Fibroblast of the conjunctiva (primary cell): Measurements from ENCODE around the gene TMEM39A.

Source experiments
- DNase-seq: peaks from one replicate; pipeline ENCODE4 v3.0.0-alpha.2; 2010; ENCODE audit warnings: low read depth

The TMEM39A gene

DNA sequence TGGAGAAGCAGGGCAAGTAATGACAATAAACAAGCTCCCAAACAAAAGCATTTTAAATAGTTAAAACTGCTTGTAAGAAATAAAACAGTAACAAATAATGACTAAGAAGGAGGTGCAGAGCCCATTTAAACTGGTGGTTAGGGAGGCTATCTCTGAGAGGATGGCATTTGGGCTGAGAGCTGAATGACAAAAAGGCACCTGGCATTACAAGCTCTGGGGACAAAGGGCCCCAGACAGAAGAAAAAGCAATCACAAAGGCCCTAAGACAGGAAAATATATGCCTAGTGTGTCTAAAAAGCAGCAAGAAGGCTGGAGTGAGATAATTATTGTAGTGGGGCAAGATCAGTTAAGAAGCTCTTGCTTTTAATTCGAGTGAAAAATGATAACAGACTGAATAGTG is 9.6 kb downstream of the TMEM39A start:
- no peak for DNase-seq

GRCh38 chr3:119444590-119444989 is 18.8 kb downstream of the TMEM39A start:
- DNase-seq = no peak

DNA sequence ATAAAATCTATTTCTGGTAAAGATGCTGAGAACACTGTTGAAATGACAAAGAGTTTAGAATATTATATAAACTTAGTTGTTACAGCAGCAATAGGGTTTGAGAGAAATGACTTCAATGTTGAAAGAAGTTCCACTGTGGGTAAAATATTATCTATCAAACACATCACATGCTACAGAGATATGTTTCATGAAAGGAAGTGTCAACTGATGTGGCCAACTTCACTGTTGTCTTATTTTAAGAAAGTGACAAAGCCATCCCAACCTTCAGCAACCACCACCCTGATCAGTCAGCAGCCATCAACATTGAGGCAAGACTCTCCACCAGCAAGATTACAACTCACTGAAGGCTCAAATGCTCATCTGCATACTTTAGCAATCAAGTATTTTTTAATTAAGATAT is 20.2 kb downstream of the TMEM39A start:
- no peak for DNase-seq

DNA sequence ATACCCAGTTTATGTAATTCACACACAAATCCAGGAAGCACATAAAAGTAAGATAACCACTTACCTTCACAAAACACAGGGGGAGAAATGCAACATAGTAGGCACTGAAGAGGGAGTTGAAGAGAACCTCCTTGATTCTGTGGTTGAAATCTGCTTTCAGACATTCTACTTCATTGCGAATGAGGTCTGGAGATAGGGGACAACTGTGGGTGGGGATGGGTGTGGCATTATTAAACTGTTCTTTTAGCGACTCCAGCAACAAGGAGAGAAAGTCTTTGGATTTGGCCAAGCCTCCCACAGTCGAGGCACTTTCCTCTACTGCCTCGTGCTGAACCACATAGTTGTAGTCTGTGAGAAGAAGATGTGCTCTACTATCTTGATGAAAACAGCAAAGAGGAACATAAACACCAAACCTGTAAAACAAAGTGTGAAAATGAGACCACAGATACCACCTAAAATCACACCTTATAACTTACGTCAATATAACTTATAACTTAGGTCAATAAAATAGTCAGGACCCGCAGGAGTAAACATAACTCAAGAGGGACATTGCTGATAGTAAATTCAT is 25.6 kb downstream of the TMEM39A start:
- no peak for DNase-seq

GRCh38 chr3:119436977-119437376 is 26.4 kb downstream of the TMEM39A start:
- DNase-seq = no peak

- no peak for DNase-seq
Measured at GRCh38 chr3:119434703-119435102, 28.7 kb downstream of the TMEM39A start.

DNA sequence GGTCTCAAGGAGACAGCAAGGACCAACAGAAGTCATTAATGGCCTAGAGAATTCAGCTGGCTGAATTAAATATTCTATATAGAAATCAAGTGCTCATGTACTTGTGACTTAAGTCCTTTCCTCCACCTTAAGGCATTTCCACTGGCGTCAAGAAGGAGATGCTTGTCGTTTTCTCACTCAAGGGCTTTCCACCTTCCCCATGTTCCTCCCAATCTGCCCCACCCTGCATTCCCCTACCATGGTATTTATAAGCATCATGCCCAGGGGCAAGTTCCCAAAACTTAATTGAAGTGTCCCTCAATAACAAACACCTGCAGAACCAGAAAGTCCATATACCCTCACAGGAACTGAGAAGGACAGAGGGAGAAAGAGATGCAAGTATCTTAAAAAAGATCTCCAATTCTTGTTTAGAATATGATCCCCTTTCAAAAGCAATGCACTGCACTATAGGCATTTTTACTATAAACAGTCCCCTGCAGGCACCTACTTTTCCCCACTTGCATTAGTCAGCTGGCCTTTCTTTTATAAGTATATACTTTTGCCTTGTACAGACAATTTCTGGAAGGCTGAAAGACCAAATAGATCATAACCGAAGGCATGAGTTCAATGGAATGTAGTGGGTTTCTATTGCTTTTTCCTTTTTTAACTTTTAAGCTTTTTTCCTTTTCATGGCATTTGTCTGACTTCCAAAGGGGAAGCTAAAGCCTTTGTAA is 29.6 kb downstream of the TMEM39A start:
- no peak for DNase-seq

- DNase-seq = no peak
Measured at GRCh38 chr3:119428538-119428937, 34.9 kb downstream of the TMEM39A start.

GRCh38 chr3:119427669-119428068 is 35.7 kb downstream of the TMEM39A start:
- no peak for DNase-seq

GRCh38 chr3:119420196-119420595 is 43.2 kb downstream of the TMEM39A start:
- DNase-seq = no peak

- no peak for DNase-seq
Measured at GRCh38 chr3:119418641-119419040, 44.8 kb downstream of the TMEM39A start.

DNA sequence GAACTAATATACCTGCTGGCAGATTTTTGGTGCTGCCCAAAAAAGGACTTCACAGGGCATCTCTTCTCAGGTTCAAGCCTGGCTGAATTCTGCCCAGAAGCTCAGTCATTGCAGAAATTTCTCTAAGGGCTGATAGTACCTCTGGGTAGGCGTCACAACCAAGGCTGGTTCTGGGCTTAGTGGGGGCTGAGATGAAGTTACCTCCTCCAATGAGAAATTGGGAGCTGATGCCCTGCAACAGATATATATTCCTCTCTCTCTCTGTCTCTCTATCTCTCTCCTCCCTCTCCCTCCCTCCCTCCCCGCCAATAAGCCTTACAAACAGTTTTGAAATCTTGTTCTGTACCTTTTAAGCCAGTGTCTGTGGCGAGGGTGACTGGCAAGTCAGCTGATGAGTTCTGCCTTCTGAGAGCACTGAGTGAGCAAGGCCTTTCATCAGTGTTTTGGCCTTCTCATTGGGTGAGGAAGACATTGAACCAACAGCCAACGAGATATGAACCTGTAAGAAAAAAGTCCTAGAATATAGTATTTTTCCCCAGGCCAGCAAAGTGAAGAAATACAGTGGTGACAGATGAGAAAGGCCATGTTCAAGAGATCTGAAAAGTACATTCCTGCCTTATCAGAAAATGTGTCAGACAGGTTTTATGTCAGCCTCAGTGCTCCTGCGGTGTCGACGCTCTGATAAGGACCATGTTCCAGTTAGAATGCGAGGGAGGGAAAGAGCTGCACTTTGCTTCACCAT is 45.5 kb downstream of the TMEM39A start:
- DNase-seq = no peak

DNA sequence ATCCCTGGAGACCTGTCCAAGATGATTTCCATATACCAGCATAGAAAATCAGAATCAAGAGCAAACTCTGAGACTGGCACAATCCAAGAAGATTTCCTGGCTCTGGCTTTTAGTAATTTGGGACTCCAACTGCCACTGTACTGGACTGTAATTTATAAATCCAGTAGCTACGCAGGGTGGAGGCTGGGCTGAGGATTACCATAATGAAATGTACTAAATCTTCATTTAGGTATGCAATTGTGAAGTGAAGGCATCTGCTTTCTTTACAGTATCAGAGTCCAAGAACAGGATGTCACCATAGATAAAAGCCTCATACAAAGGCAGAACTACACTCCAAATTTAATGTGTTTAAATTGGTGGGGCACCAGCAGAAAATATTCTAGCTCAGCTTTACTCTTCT is 46.5 kb downstream of the TMEM39A start:
- DNase-seq = no peak

DNA sequence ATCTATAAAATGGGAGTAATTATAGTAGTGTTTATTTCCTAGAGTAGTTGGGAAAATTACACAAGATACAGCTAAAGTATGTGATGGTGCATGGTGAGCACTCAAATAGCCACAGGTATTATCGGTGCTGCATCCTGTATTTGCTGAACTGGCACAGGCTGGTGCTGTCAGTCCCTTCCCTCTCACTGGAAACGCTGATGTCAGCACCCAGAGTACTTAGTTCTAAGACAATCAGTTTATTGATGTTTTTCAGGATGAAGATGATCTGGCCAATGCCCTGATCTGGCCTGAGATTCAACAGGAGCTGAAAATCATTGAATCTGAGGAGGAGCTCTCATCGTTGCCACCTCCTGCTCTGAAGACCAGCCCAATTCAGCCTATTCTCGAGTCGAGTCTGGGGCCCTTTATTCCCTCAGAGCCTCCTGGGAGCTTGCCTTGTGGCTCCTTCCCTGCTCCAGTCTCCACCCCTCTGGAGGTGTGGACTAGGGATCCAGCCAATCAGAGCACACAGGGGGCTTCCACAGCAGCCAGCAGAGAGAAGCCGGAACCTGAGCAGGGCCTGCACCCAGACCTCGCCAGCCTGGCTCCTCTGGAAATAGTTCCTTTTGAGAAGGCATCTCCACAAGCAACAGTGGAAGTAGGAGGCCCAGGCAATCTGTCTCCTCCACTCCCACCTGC is 49.7 kb downstream of the TMEM39A start:
- DNase-seq = no peak

- DNase-seq = no peak
Measured at GRCh38 chr3:119409844-119410243, 53.6 kb downstream of the TMEM39A start.

DNA sequence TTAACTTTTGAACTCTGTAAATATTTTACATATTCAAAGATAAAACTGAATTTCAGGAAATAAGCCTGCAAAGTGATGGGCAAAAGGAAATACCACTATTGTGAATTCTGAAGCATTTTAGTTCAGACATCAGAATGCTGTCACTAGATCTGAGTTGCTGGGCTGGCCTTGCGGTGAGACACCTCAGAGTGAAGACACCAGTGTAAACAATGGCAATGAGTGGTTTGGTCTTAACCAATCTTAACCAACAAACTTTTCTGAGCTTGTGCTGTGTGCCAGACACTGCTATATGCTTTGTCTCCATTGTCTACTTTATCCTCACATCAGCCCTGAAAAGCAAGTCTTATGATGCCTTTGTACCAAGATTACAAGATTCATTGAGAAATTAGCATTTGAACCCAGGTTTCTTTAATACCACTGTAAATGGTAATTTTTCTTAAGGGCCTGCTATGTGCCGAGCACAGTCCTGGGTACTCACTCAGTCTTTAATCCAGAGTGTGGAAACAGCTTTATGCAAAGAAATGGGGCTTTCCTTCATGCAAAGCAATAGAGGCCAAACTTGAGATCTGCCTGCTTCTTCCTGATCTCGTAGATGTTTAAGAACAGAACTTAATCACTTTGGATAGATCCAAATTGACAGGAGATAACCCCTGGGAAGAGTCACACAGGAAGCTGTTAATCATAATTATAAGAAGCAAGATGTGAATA is 55.0 kb downstream of the TMEM39A start:
- no peak for DNase-seq

- no peak for DNase-seq
Measured at GRCh38 chr3:119405315-119405714, 58.1 kb downstream of the TMEM39A start.

GRCh38 chr3:119403201-119403600 is 60.2 kb downstream of the TMEM39A start:
- no peak for DNase-seq

DNA sequence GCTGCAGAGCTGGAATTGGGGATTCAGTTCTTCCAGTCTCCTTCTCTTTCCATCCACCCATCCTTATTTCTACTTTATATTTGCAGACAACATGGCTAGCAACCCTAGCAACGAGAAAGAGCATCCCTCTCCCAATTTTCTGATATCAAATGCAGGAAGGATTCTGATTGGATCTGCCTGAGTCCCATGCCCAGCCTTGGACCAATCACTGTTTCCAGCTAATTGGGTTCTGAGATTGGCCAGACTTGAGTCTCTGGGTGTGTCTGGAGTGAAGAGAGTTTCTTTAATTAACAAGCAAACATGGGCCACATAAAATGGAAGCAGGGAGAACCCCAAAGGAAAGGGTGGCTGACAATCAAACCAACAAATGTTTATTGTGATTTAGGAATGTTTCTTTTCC is 60.6 kb downstream of the TMEM39A start:
- DNase-seq = no peak

- DNase-seq = no peak
Measured at GRCh38 chr3:119401503-119402440, 61.6 kb downstream of the TMEM39A start.

DNA sequence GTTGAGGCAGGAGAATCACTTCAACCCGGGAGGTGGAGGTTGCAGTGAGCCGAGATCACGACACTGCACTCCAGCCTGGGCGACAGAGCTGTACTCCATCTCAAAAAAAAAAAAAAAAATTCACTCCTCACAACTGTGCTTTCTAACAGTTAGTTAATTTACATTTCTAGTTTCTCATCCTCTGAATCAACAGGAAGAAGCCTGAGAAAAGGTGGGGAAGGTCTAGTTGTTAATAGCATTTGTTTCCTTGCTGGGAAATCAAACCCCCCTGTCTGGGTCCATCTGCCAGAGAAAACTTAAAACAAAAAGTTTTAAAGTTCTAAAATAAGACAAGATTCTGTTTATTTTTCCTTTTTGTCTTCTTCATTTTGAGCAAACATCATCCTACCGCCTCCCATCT is 62.3 kb downstream of the TMEM39A start:
- no peak for DNase-seq
